Bronchial epithelial cell (primary cell): ENCODE measurements around the gene TNS4. TPM values are rescaled to one million over a fixed set of nuclear protein-coding genes. Genes with fewer than 3 reads are reported as not detected.
A peak's percentile ranks its signal among the peaks of the same experiment; 100 is the strongest.

Experiments used
- DNase-seq: peaks from one replicate; pipeline ENCODE4 v3.0.0-alpha.2; 2010; ENCODE audit warnings: low read depth
- FAIRE-seq: peaks from 2 replicates; lab custom pipeline; 2011; peaks lifted over from hg19 to GRCh38; lab: Jason Lieb, UNC
- H3K27me3 ChIP-seq: 2 replicates; pipeline ENCODE4 v1.5.1; 2011; ENCODE audit warnings: low read length; ENCODE audit not compliant: control insufficient read depth, insufficient read depth
- H3K36me3 ChIP-seq: 2 replicates; pipeline ENCODE4 v1.5.1; 2011; ENCODE audit warnings: low read length; ENCODE audit not compliant: control insufficient read depth, insufficient read depth
- H3K4me3 ChIP-seq: 2 replicates; pipeline ENCODE4 v1.5.1; 2011; ENCODE audit warnings: mild to moderate bottlenecking, low read depth, low read length, control low read depth
- total RNA-seq: library from RNA; depleted of rRNA; stranded (reverse); fragments of >200 nt; gene quantifications from 2 replicates; pipeline ENCODE4 v1.2.1, GENCODE V29; 2014
- TF ChIP-seq, protein P1 (sequence below): IDR thresholded peaks from 2 replicates; pipeline ENCODE4 v1.5.1; 2011; ENCODE audit warnings: mild to moderate bottlenecking, moderate library complexity, low read length, control low read depth, inconsistent platforms; ENCODE audit not compliant: insufficient read depth, severe bottlenecking

The TNS4 gene
- total RNA-seq, 1 donor from 2014 or later, result 27.1 TPM

DNA sequence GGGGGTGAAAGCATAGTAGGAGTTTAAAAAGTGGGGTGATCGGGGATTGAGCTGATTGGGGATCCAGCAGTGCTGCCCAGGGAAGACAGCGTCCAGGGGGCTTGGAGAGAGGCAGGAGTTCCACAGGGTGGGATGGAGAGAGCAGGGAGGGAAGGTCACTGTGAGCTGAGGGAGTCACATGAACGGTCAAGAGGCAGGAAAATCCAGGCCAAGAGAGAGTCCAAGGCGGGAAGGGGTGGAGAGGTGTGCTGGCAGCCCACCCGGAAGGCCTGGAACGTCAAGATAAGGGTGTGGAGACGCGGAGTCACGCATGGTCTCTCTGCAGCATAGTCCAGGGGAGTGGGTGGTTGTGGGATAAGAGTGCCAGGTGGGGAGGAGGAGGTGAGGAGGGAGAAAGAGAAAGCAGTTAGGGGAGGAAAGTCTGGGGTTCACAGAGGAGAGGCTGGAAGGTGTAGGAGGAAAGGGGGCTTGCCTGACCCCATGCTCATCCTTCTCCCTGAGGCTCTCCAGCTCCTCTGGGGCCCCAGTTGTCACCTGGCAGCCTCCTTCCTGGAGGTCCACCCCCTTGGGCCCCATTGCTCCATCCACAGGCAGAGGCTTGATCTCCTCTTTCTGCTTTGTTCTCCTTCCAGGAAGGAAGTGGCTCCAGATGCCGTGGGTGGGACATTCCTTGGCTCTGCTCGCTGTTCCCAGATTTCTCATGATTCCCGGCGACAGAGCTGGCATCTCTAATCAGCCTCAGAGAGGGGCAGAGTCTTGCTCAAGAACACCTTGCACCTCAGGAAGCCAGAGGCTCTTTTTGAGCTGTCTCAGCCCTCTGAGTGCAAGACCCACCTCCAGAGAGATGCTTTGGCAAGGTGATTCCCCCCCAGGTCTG, 35.1 kb upstream of the TNS4 start:
- no peak overlapping the region for H3K4me3 ChIP-seq
- no peaks in the 10 kb centered on the region for H3K27me3 ChIP-seq
- FAIRE-seq, result no peak
- no peaks in the 10 kb centered on the region for H3K36me3 ChIP-seq
- DNase-seq, result peak; percentile 74
- TF ChIP-seq, protein P1, sequence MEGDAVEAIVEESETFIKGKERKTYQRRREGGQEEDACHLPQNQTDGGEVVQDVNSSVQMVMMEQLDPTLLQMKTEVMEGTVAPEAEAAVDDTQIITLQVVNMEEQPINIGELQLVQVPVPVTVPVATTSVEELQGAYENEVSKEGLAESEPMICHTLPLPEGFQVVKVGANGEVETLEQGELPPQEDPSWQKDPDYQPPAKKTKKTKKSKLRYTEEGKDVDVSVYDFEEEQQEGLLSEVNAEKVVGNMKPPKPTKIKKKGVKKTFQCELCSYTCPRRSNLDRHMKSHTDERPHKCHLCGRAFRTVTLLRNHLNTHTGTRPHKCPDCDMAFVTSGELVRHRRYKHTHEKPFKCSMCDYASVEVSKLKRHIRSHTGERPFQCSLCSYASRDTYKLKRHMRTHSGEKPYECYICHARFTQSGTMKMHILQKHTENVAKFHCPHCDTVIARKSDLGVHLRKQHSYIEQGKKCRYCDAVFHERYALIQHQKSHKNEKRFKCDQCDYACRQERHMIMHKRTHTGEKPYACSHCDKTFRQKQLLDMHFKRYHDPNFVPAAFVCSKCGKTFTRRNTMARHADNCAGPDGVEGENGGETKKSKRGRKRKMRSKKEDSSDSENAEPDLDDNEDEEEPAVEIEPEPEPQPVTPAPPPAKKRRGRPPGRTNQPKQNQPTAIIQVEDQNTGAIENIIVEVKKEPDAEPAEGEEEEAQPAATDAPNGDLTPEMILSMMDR, result no peak

DNA sequence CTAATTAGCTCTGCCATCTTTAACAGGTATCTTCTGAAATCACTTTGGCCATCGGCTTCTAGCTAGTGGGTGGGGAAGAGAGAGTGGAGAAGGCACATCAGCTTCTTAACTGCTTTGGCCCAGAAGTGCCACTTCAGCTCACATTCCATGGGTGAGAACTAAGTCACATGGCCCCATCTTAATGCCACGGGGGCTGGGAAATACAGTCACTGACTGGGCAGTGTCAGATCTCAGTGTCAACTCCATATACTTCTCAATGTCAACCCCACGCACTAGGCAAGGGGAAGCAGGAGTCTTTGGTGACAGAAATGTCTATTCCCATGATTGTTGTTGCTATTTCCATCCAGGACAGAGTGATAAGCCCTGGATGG, 34.5 kb upstream of the TNS4 start:
- no peak overlapping the region for H3K4me3 ChIP-seq
- no peak for DNase-seq
- no peaks in the 10 kb centered on the region for H3K27me3 ChIP-seq
- H3K36me3 ChIP-seq, result no peaks in the 10 kb centered on the region
- FAIRE-seq, result no peak
- TF ChIP-seq, protein P1, result no peak

DNA sequence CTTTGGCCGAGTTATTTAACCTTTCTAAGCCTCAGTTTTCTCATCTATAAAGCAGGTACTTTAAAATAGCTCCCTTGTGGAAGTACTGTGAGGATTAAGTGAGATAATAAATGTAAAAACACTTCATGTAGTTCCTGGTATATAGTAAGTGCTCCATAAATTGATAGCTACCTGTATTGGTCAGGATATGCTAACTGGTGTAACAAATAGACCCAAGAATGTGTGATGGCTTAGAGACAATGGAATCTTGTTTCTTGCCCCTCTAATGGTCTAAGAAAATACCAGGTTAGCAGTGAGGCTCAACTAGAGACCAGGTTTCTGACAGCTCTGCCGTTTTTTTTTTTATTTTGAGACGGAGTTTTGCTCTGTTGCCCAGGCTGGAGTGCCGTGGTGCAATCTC, 34.0 kb upstream of the TNS4 start:
- FAIRE-seq (no peak), DNase-seq (no peak)
- Histone ChIP-seq H3K4me3 (no peak overlapping the region), H3K27me3 (no peaks in the 10 kb centered on the region), H3K36me3 (no peaks in the 10 kb centered on the region)
- TF ChIP-seq, protein P1, result no peak

DNA sequence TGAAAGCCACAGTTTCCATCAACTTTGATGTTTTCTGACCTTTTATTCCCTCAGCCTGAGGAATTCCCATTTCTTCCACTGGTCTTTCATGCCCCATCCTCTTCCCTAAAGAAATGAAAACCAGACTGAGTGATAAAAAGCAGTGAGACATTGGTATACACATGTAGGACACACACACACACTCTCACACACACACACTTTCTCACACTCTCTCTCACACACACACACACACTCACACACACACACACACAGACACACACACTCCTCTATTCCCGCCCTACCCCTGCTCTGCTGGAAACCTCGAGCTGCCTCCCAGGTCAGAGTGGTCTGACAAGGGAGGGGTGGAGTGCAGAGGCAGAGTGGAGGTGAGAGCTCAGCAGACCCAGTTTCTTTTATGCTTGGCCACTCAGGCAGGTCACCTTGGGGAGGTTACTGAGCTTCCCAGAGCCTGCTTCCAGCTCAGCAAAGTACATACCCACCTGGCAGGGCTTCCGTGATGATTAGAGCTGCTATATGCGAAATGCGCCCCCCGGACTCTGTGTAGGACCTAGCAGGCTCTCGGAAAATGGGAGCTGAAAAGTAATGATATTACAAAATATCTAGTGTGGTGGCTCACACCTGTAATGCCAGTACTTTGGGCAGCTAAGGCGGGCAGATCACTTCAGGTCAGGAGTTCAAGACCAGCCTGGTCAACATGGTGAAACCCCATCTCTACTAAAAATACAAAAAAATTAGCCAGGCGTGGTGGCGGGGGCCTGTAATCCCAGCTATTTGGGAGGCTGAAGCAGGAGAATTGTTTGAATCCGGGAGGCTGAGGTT, 33.2 kb upstream of the TNS4 start:
- FAIRE-seq (no peak), DNase-seq (no peak)
- Histone ChIP-seq H3K36me3 (no peaks in the 10 kb centered on the region), H3K27me3 (no peaks in the 10 kb centered on the region), H3K4me3 (no peak overlapping the region)
- TF ChIP-seq, protein P1, result no peak

DNA sequence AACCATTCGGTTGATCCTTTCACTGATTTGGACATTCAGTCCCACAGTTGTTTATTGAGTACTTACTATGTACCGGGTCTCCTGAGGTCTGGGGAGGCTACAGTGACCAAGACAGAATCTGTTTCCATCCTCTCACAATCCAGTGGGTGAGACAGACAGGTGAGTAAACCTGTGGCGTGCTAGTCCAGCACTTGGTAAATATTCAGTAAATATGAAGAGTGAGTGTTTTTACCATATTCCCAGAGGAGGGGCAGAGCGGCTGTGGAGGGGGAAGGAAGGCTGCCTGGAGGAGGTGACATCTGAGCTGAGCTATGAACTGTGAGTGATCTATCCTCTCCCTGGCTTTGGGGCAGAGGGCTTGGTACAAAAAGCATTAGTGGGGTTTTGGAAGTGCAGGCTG, 32.5 kb upstream of the TNS4 start:
- no peak for FAIRE-seq

More for the DNA sequence above, 32.5 kb upstream of the TNS4 start:
- H3K27me3 ChIP-seq, result no peaks in the 10 kb centered on the region
- DNase-seq, result peak; percentile 64
- TF ChIP-seq, protein P1, result no peak
- no peaks in the 10 kb centered on the region for H3K36me3 ChIP-seq
- H3K4me3 ChIP-seq, result no peak overlapping the region
